Mucosa of descending colon (tissue), 3 donors: Measurements from ENCODE around the gene YLPM1. TPM values are rescaled to one million over a fixed set of nuclear protein-coding genes. Genes with fewer than 3 reads are reported as not detected.
A peak's percentile ranks its signal among the peaks of the same experiment; 100 is the strongest.

Experiments
- ATAC-seq: fragments of 200-7000 bp; cut with Tn5 transposase; one replicate; pipeline ENCODE4 v1.9.1; 2020; ENCODE audit warnings: mild to moderate bottlenecking, moderate library complexity
- DNase-seq, 3 donors: peaks; one replicate each; pipeline ENCODE4 v3.0.0-alpha.2; 2020
- H3K36me3 ChIP-seq: fragments of 200-600 bp; one replicate; pipeline ENCODE4 v1.8.0; 2021; ENCODE audit warnings: low read depth, mild to moderate bottlenecking
- H3K4me1 ChIP-seq: fragments of 200-600 bp; one replicate; pipeline ENCODE4 v1.8.0; 2021; ENCODE audit warnings: low read depth, mild to moderate bottlenecking
- H3K4me3 ChIP-seq: fragments of 200-600 bp; one replicate; pipeline ENCODE4 v1.8.0; 2021; ENCODE audit warnings: mild to moderate bottlenecking
- H3K9me3 ChIP-seq: fragments of 200-600 bp; one replicate; pipeline ENCODE4 v1.8.0; 2021; ENCODE audit warnings: mild to moderate bottlenecking
- intact Hi-C, 2 donors: fragments of 100-400 bp; cut with DNase I in 1 of 2; cut with micrococcal nuclease in 1 of 2; formaldehyde crosslinking; loops; one replicate each; pipeline versions ENCODE4 v1.11.0 to v1.11.1; 2022; cut with DNase I, micrococcal nuclease
- total RNA-seq, 3 donors: library from RNA; stranded (reverse); fragmentation: NEBNext Ultra II Directional in 2 of 3; extraction: Animal tissue kit (Norgen Biotek cat#: 25700) in 2 of 3; gene quantifications; one replicate each; pipeline versions ENCODE4 v1.2.1 to v1.2.4, GENCODE V29; 2021 to 2023
- TF ChIP-seq, protein P1 (sequence below): fragments of 200-600 bp; IDR thresholded peaks from one replicate; pipeline ENCODE4 v1.8.0; 2022; ENCODE audit warnings: antibody characterized with exemption, mild to moderate bottlenecking
- donor health status: DM: no; HTN: no; CAD: no; lungs with moderate emphysema.
- donor health status: DM: no; HTN: no; CAD: no.
- donor health status: DM: no; HTN: yes; CAD: no.

Gene YLPM1
- total RNA-seq, 3 donors from 2014 or later: 42.1 to 59.7 (median 48.9) TPM

DNA sequence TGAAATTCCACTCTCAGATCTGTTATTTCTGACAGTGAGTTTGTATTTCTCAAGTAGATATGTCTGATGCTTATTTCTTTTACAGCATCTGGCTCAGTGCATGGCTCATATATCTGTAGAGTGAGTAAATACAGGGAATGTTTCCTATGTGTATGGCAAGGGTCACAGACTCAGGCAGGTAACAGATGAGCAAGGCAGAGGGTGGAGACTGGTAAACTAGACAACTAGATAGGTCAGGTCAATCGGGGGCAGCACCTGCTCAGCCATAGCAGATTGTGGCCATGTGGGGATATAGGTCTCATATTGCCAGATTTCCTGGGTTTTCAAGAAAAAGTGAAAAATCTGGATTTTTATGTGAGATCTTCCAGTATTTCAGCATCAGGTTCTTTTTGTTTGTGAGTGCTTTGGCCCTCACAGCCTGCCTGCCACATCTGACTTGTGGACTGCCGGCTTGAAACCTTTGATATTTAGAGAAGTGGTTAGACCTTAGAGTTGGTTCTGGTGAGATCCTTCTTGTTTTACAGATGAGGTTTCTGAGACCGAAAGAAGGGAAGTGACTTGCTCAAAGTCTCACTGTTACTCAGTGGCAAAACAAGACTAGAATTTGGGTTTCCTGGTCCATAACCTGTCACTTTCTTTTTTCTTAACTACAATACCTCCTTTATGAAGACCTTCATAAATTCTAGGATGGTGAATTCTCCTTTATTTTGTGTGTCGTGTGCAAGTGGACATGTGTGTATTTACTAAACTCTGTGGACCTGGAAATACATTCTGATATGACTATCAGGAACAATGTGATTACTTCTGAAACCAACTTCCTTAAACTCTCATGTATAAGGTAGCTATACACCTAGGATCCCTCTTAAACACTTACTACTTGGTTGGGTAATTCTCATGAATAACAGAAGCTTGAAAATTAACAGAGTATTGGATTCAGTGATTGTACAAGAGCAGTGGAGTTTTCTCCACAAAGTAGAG lies 78.4 kb downstream of the YLPM1 start:
- ATAC-seq (peak; percentile 68), DNase-seq (no peak)
- Histone ChIP-seq H3K4me1 (no peaks in the 10 kb centered on the region), H3K4me3 (no peak overlapping the region), H3K36me3 (no peaks in the 10 kb centered on the region), H3K9me3 (no peaks in the 10 kb centered on the region)
- TF ChIP-seq, protein P1, sequence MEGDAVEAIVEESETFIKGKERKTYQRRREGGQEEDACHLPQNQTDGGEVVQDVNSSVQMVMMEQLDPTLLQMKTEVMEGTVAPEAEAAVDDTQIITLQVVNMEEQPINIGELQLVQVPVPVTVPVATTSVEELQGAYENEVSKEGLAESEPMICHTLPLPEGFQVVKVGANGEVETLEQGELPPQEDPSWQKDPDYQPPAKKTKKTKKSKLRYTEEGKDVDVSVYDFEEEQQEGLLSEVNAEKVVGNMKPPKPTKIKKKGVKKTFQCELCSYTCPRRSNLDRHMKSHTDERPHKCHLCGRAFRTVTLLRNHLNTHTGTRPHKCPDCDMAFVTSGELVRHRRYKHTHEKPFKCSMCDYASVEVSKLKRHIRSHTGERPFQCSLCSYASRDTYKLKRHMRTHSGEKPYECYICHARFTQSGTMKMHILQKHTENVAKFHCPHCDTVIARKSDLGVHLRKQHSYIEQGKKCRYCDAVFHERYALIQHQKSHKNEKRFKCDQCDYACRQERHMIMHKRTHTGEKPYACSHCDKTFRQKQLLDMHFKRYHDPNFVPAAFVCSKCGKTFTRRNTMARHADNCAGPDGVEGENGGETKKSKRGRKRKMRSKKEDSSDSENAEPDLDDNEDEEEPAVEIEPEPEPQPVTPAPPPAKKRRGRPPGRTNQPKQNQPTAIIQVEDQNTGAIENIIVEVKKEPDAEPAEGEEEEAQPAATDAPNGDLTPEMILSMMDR: no peak
- intact Hi-C loops: no loop called here

DNA sequence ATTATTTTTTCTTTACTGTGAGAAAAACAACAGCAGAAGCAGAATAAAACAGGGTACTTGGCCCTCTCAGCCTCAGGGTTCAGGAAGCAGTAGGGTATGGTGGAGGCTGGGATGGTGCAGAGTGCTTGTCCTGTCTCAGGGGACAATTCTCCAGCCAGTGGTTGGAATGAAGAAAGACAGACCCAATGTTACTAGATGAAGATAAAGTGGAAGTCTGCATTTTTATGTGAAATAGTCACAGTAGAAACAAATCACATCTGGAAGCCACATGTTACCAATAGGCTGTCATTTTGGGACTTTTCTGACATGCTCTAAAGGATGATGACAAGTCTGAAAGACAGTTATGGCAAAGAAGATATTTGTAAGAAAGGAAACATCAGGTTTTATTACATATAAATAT lies 80.5 kb downstream of the YLPM1 start:
- no peaks in the 10 kb centered on the region for H3K4me1 ChIP-seq
- ATAC-seq (no peak), DNase-seq (no peak)

DNA sequence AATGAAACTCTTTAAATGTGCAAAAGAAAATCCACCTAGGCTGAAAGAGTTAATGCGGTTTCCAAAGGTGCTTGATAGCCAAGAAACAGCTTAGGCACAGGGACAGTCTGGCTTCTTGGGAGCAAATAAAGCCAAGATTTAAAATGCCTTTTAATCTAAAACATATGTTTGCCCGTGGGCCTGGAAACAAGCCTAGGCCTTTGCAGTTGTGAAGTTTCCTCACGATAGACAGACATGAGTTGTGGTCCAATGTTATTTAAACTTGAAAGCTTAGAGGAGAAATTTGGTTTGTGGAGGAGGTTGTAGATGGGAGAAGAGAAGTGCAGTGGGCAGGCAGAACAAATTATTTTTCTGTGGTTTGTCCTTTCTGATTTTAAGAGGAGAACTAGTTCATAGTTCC lies 83.1 kb downstream of the YLPM1 start:
- Histone ChIP-seq H3K9me3 (no peaks in the 10 kb centered on the region), H3K4me3 (no peak overlapping the region), H3K36me3 (no peaks in the 10 kb centered on the region), H3K4me1 (no peaks in the 10 kb centered on the region)
- ATAC-seq: no peak
- TF ChIP-seq, protein P1: no peak
- no peak for DNase-seq
- intact Hi-C loops: no loop called here

More for the DNA sequence above, 80.5 kb downstream of the YLPM1 start:
- Histone ChIP-seq H3K36me3 (no peaks in the 10 kb centered on the region), H3K4me3 (no peak overlapping the region), H3K9me3 (no peaks in the 10 kb centered on the region)
- TF ChIP-seq, protein P1: no peak
- intact Hi-C loops: no loop called here

DNA sequence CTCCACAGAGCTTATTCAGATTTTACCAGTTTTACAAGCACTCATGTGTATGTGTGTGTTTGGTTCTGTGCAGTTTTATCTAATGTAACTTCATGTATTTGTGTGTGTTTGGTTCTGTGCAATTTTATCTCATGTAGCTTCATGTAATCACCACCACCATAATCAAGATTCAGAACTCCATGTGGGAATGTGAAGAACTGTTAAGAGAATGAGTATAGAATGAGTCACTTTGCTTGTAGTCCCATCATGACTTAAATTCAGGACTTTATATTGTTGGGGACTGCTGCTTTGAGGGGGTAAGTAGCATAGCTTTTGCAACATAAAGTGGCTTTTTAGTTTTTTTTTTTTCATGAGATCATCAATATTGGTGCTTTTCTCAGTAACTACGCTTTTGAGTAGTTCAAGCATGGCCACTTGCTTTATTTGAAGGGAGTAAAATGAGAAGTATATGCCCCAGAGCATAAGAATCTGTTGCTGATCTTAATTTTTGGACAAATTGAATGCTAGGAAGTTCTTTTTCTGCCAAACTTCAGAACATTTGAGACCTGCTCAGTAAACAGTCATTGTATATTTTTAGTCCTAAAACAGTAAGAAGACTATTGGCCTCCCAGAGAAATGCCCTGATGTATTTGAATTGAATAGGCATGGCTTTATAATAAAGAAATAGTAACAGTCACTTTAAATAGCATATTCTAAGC lies 84.0 kb downstream of the YLPM1 start:
- DNase-seq: no peak

DNA sequence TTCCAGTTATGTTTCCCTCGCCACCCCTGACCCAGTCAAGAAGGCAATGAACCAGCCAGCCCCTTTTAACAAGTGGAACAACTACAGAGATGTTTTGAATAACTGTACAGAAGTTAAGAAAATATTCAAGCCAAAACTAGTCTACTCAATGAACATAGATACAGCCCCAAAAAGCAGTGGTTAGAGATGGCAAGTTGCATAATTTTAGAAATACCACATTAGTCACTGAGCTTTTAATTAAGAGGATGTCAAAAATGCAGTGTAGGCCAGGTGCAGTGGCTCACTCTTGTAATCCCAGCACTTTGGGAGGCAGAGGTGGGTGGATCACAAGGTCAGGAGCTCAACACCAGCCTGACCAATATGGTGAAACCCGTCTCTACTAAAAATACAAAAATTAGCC lies 85.7 kb downstream of the YLPM1 start:
- Histone ChIP-seq H3K4me1 (peaks cover 3% of the 10 kb centered on the region), H3K9me3 (no peaks in the 10 kb centered on the region), H3K4me3 (no peak overlapping the region), H3K36me3 (no peaks in the 10 kb centered on the region)
- DNase-seq (no peak), ATAC-seq (no peak)
- intact Hi-C loops: no loop called here
- TF ChIP-seq, protein P1: no peak

More for the DNA sequence above, 84.0 kb downstream of the YLPM1 start:
- TF ChIP-seq, protein P1: no peak
- Histone ChIP-seq H3K36me3 (no peaks in the 10 kb centered on the region), H3K4me3 (no peak overlapping the region), H3K4me1 (no peaks in the 10 kb centered on the region), H3K9me3 (no peaks in the 10 kb centered on the region)
- no peak for ATAC-seq
- intact Hi-C loops: no loop called here
